A673 (cell line): Measurements from ENCODE around the gene CPNE9.

Source experiments
- EZH2 ChIP-seq: fragments of 200-600 bp; sonication (generic); IDR thresholded peaks from 2 replicates; pipeline ENCODE4 v1.6.1; 2017; ENCODE audit warnings: borderline replicate concordance, low read depth, mild to moderate bottlenecking, mixed read lengths, antibody characterized with exemption, low read length; ENCODE audit not compliant: poor library complexity, severe bottlenecking
- TF ChIP-seq, protein P1 (sequence below): fragments of 300-800, 200-600 bp; sonication (generic); conservative IDR thresholded peaks from 2 replicates; pipeline ENCODE4 v1.5.1; 2017; ENCODE audit warnings: low read depth, mild to moderate bottlenecking, antibody characterized with exemption, low read length, moderate library complexity, mixed read lengths

DNA sequence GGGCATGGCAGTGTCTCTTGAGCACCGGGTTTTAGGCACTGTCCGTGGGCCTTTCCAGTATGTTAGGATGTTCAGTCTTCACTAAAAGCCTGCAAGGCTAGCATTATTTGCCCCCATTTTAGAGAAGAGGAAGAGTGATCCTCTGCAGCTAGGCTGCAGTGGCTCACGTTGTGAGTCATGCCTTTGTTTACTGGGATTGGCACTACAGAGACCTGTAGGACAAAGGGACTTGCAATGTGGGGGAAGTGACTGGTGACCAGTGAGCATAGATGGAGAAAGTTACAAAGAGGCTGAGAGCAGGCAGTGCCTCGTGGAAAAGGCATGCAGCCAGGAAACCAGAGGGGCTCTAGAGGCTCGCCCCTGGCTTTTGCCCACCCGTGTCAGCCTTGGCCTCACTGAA is 26.8 kb upstream of the CPNE9 start:
- TF ChIP-seq, protein P1, sequence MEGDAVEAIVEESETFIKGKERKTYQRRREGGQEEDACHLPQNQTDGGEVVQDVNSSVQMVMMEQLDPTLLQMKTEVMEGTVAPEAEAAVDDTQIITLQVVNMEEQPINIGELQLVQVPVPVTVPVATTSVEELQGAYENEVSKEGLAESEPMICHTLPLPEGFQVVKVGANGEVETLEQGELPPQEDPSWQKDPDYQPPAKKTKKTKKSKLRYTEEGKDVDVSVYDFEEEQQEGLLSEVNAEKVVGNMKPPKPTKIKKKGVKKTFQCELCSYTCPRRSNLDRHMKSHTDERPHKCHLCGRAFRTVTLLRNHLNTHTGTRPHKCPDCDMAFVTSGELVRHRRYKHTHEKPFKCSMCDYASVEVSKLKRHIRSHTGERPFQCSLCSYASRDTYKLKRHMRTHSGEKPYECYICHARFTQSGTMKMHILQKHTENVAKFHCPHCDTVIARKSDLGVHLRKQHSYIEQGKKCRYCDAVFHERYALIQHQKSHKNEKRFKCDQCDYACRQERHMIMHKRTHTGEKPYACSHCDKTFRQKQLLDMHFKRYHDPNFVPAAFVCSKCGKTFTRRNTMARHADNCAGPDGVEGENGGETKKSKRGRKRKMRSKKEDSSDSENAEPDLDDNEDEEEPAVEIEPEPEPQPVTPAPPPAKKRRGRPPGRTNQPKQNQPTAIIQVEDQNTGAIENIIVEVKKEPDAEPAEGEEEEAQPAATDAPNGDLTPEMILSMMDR, result no peak
- no peak for TF ChIP-seq EZH2
